Muscle layer of duodenum (tissue), 2 donors: Measurements from ENCODE around the gene CMTM1.
A peak's percentile ranks its signal among the peaks of the same experiment; 100 is the strongest.

ENCODE experiments used
- H3K27ac ChIP-seq: one replicate; pipeline ENCODE4 v1.7.0; 2013; ENCODE audit warnings: mild to moderate bottlenecking, low read length
- H3K27me3 ChIP-seq: one replicate; pipeline ENCODE4 v1.7.0; 2013; ENCODE audit warnings: low read depth, mild to moderate bottlenecking, control low read depth, low read length
- H3K36me3 ChIP-seq, 2 donors: one replicate each; pipeline ENCODE4 v1.7.0; 2013; ENCODE audit warnings: low read length in 2 of 2, control low read depth in 1 of 2, mild to moderate bottlenecking in 1 of 2; ENCODE audit not compliant: insufficient read depth in 2 of 2, control insufficient read depth in 1 of 2
- H3K4me1 ChIP-seq, 2 donors: one replicate each; pipeline ENCODE4 v1.7.0; 2013; ENCODE audit warnings: low read length in 2 of 2, mild to moderate bottlenecking in 2 of 2, control low read depth in 1 of 2, moderate library complexity in 1 of 2; ENCODE audit not compliant: insufficient read depth in 2 of 2, control insufficient read depth in 1 of 2
- H3K4me3 ChIP-seq, 2 donors: one replicate each; pipeline ENCODE4 v1.7.0; 2013; ENCODE audit warnings: low read length in 2 of 2, low read depth in 1 of 2, mild to moderate bottlenecking in 1 of 2
- H3K9me3 ChIP-seq, 2 donors: one replicate each; pipeline ENCODE4 v1.7.0; 2013; ENCODE audit warnings: low read length in 2 of 2, control low read depth in 1 of 2, mild to moderate bottlenecking in 1 of 2; ENCODE audit not compliant: control insufficient read depth in 1 of 2
- donor health status: healthy.

The CMTM1 gene

DNA sequence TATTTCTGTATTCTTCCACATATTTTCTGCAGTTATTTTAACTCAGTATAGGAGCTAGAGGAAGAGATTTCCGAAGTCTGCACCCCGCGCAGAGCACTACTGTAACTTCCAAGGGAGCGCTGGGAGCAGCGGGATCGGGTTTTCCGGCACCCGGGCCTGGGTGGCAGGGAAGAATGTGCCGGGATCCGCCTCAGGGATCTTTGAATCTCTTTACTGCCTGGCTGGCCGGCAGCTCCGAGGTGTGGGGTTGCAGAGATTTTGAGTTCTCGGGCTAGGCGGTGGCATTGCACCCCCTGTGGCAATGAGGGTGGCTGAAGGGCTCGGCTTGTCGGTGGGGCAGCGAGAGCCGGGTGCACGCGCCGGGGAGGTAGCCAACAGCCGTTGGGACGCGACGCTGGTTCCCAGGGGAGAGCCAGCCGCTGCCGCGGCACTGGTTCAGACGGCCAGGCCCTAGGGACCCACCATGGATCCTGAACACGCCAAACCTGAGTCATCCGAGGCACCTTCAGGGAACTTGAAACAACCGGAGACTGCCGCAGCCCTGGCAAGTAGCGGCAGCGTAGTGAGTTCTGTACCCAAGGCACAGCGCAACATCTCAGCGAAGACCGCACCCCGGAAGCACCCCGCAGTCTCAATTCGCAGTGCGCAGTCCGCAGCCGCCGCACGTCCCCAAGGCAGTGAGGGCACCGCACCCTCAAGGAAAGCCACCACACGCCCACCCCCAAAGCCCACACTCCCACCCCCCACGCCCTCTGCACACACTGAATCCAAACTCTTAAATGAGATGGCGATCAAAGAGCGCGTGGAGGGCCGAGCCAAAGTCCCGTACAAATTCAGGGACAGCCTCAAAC is at the start of gene CMTM1:
Gene CMTM1 (plus strand): TSS at position 389 of the 851 bp plus-strand sequence. CDS start 75 bp downstream, at position 464.
- peaks cover 14 to 19% of the 10 kb centered on the region in 2 donors for H3K36me3 ChIP-seq
- H3K4me1 ChIP-seq = peaks cover 0 to 7% of the 10 kb centered on the region in 2 donors
- H3K9me3 ChIP-seq = no peaks in the 10 kb centered on the region
- no peaks in the 10 kb centered on the region for H3K27me3 ChIP-seq
- H3K27ac ChIP-seq = no peak within 1 kb of the TSS
- no peak within 1 kb of the TSS for H3K4me3 ChIP-seq

DNA sequence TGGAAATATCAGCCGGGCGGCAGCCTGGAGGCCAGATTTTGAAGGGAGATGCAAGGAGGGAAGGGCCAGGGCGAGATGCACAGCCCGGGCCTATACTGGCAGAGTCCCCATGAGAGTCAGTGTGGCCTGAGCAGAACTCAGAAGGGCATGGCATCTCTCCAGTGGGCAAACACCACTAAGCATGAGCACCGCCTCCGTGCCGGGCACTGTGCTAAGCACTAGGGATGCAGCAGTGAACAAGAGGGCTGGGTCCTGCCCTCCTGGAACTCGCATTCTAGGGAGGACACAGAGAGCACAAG is 49.8 kb upstream of the CMTM1 start:
- Histone ChIP-seq H3K27ac (peak overlapping the region; percentile 97), H3K4me3 (peak overlapping the region in 1 of 2 donors; percentile 36), H3K9me3 (no peaks in the 10 kb centered on the region), H3K4me1 (peaks cover 33 to 35% of the 10 kb centered on the region in 2 donors), H3K36me3 (peaks cover 12 to 29% of the 10 kb centered on the region in 2 donors), H3K27me3 (no peaks in the 10 kb centered on the region)

- H3K4me3 ChIP-seq = peak overlapping the region; percentile 38 to 53
- peaks cover 34 to 35% of the 10 kb centered on the region in 2 donors for H3K4me1 ChIP-seq
These were observed 49.2 kb upstream of the CMTM1 start for GRCh38 chr16:66516808-66517585.

GRCh38 chr16:66517586-66518263 is 48.5 kb upstream of the CMTM1 start:
- Histone ChIP-seq H3K9me3 (no peaks in the 10 kb centered on the region), H3K27me3 (no peaks in the 10 kb centered on the region), H3K4me1 (peaks cover 35% of the 10 kb centered on the region in 2 donors), H3K27ac (peak overlapping the region; percentile 97), H3K4me3 (peak overlapping the region; percentile 38 to 53), H3K36me3 (peaks cover 12 to 23% of the 10 kb centered on the region in 2 donors)

More at GRCh38 chr16:66516808-66517585, 49.2 kb upstream of the CMTM1 start:
- Histone ChIP-seq H3K9me3 (no peaks in the 10 kb centered on the region), H3K27ac (peak overlapping the region; percentile 97), H3K36me3 (peaks cover 12 to 23% of the 10 kb centered on the region in 2 donors), H3K27me3 (no peaks in the 10 kb centered on the region)

DNA sequence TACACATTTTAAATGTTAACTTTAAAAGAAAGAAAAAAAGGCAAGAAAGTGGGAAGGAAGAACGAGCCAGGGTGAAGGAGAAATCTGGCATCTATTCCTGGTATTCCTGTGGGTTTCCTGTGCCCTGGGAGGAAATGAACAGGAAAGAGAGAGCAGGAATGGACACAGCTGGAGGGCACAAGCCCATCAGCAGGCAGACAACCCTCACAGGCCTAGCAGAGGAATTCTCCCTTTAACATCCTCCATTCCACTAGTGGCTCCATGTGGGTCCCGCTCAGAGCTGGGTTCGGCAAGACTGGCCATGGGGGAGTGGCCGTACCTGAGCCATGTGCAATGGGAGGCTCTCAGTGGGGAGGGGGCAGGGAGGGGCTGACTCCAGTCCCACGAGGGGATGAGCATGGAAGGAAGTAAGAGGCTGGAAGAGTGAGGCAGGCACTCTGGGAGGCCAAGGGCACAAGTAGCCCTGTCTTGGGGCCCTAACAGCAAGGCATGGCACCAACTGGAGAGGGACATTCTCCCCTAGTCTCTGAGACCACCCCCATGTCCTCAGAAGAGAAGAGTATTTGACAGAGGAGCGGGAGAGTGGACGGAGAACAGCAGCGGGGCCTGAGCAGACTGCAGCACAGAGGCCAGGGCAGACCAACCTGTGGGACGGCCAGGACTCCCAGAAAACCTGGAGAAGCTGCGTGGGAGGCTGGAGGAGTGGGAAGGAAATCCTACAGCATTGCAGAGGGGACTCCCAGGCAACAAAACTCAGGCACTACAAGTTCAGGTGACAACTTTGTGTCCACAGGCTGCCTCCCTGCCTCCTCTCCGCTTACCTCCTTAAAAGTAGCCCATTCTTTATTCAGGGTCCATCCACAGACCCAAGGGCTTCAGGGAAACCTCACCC is 46.5 kb upstream of the CMTM1 start:
- H3K9me3 ChIP-seq = no peaks in the 10 kb centered on the region
- H3K36me3 ChIP-seq = peaks cover 8 to 19% of the 10 kb centered on the region in 2 donors
- no peaks in the 10 kb centered on the region for H3K27me3 ChIP-seq
- no peak overlapping the region for H3K4me3 ChIP-seq
- peaks cover 35 to 39% of the 10 kb centered on the region in 2 donors for H3K4me1 ChIP-seq
- peak overlapping the region; percentile 66 for H3K27ac ChIP-seq

GRCh38 chr16:66520406-66521170 is 45.7 kb upstream of the CMTM1 start:
- Histone ChIP-seq H3K4me3 (no peak overlapping the region), H3K4me1 (peaks cover 30 to 34% of the 10 kb centered on the region in 2 donors), H3K27ac (peak overlapping the region; percentile 66), H3K36me3 (peaks cover 10 to 23% of the 10 kb centered on the region in 2 donors), H3K9me3 (no peaks in the 10 kb centered on the region), H3K27me3 (no peaks in the 10 kb centered on the region)

DNA sequence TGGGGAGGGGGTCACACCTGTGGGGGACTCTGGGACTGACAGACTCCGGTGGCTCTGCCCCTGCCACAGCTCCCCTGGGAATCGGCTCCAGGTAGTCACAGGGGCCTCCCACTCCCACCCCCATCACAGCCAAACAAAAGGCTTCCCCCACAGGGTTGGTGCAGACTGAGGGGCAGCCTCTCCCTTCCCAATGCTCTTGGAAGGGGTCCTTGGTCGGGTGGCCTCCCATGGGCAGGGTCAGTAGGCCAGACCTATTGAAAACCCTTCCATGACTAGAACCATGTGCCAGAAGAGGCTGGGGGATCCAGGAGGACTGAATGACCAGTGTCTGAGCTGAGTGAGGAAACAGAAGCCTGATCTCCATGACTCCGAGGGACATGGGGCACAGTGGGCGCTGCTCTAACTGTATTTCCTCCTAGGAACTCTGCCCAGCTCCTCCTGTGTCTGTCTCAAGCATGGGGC is 45.0 kb upstream of the CMTM1 start:
- peak overlapping the region; percentile 66 for H3K27ac ChIP-seq
- no peaks in the 10 kb centered on the region for H3K27me3 ChIP-seq
- no peak overlapping the region for H3K4me3 ChIP-seq
- H3K9me3 ChIP-seq = no peaks in the 10 kb centered on the region
- H3K4me1 ChIP-seq = peaks cover 25 to 27% of the 10 kb centered on the region in 2 donors
- peaks cover 14 to 26% of the 10 kb centered on the region in 2 donors for H3K36me3 ChIP-seq

DNA sequence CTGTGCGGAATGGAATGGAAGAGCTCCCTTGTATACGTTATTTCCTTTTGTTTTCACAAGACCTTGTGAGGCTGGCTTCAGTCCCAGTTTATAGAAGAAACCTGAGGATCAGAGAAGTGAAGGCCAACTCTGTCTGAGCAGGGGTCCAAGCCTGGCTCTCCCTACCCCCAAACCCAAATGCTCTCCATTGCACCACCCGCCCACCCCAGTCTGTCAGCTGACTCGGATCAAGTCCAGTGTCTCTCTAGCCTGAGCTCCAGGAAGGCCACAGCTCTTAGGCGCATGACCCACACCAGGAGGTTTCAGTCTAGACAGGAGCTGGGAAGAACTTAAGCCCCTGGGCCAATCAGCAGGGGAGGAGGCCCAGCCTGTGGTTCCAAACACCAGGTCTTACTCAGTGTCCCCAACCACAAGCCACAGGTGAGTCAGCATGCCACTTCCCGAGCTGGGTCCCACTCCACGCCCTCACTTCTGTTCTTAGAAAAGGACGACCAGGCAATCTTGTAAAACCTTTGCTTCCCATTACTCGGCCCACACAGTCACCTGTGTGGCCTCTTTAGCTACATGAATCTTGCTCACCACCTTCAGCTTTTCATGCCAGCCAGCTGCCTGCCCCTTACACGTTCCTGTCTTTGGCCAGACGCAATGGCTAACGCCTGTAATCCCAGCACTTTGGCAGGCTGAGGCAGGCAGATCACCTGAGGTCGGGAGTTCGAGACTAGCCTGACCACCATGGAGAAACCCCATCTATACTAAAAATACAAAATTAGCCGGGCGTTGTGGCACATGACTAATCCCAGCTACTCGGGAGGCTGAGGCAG is 44.1 kb upstream of the CMTM1 start:
- Histone ChIP-seq H3K4me3 (no peak overlapping the region), H3K4me1 (peaks cover 20 to 21% of the 10 kb centered on the region in 2 donors), H3K27me3 (no peaks in the 10 kb centered on the region), H3K27ac (peak overlapping the region; percentile 66), H3K36me3 (peaks cover 18 to 33% of the 10 kb centered on the region in 2 donors), H3K9me3 (no peaks in the 10 kb centered on the region)

GRCh38 chr16:66522816-66523590 is 43.2 kb upstream of the CMTM1 start:
- H3K9me3 ChIP-seq = no peaks in the 10 kb centered on the region
- peak overlapping the region; percentile 30 for H3K27ac ChIP-seq
- H3K4me1 ChIP-seq = peaks cover 13 to 20% of the 10 kb centered on the region in 2 donors
- H3K4me3 ChIP-seq = no peak overlapping the region
- H3K27me3 ChIP-seq = no peaks in the 10 kb centered on the region
- H3K36me3 ChIP-seq = peaks cover 20 to 40% of the 10 kb centered on the region in 2 donors
